H1 (cell line): ENCODE data around the gene SASH3. TPM values are rescaled to one million over a fixed set of nuclear protein-coding genes. Genes with fewer than 3 reads are reported as not detected.

Experiments
- CTCF ChIA-PET: fragments of 300-600 bp; sonication (Branson Sonifier 250); formaldehyde crosslinking; loops from one replicate; lab custom pipeline; 2021; ENCODE audit not compliant: partially characterized antibody; lab: Charles Lee
- POLR2A ChIA-PET: fragments of 300-600 bp; sonication (Branson Sonifier 250); formaldehyde crosslinking; loops from one replicate; lab custom pipeline; 2021; ENCODE audit warnings: inconsistent platforms; ENCODE audit not compliant: partially characterized antibody; lab: Charles Lee
- DNase-seq, 2 experiments: peaks; one replicate each; pipeline versions ENCODE4 v3.0.0 to v3.0.0-alpha.2; 2010 to 2022; ENCODE audit warnings: low spot score in 2 of 2, low read depth in 1 of 2, mixed read lengths in 1 of 2
- FAIRE-seq: peaks from 2 replicates; lab custom pipeline; 2011; peaks lifted over from hg19 to GRCh38; lab: Jason Lieb, UNC
- H2AFZ ChIP-seq: 2 replicates; pipeline ENCODE4 v1.8.1; 2012; ENCODE audit warnings: low read length, inconsistent platforms
- H2AK5ac ChIP-seq: 2 replicates; pipeline ENCODE4 v1.6.1; 2013; ENCODE audit warnings: low read depth, low read length
- H2BK120ac ChIP-seq: replicated peaks from 2 replicates; pipeline ENCODE3; 2013; ENCODE audit warnings: low read depth, low read length, inconsistent platforms
- H2BK12ac ChIP-seq: 2 replicates; pipeline ENCODE4 v1.6.1; 2013; ENCODE audit warnings: low read depth, low read length
- H2BK15ac ChIP-seq: 2 replicates; pipeline ENCODE4 v1.6.1; 2013; ENCODE audit warnings: low read length
- H2BK20ac ChIP-seq: 2 replicates; pipeline ENCODE4 v1.6.1; 2013; ENCODE audit warnings: low read length
- H2BK5ac ChIP-seq: 2 replicates; pipeline ENCODE4 v1.6.1; 2013; ENCODE audit warnings: low read depth, low read length
- H3K14ac ChIP-seq: 2 replicates; pipeline ENCODE4 v1.6.1; 2013; ENCODE audit warnings: inconsistent platforms; ENCODE audit not compliant: insufficient read length
- H3K18ac ChIP-seq: 2 replicates; pipeline ENCODE4 v1.6.1; 2013; ENCODE audit warnings: low read length; ENCODE audit errors: extremely low read depth
- H3K23ac ChIP-seq: 2 replicates; pipeline ENCODE4 v1.6.1; 2013; ENCODE audit warnings: inconsistent platforms; ENCODE audit not compliant: insufficient read length
- H3K23me2 ChIP-seq: 2 replicates; pipeline ENCODE4 v1.6.1; 2013; ENCODE audit warnings: low read depth, low read length
- H3K27ac ChIP-seq: 2 replicates; pipeline ENCODE4 v1.6.1; 2011; ENCODE audit warnings: low read depth, low read length, inconsistent platforms
- H3K27me3 ChIP-seq, 4 experiments: replicated peaks in 1 of 4; 1 replicate in 1 of 4; 2 replicates in 3 of 4; pipeline versions ENCODE4 v1.6.1 to v1.8.1; 2011 to 2013; ENCODE audit warnings: low read length in 3 of 4, mild to moderate bottlenecking in 3 of 4, inconsistent platforms in 2 of 4, mixed read lengths in 2 of 4, moderate library complexity in 1 of 4; ENCODE audit not compliant: control insufficient read depth in 3 of 4, insufficient read depth in 3 of 4; ENCODE audit errors: extremely low read depth in 1 of 4
- H3K36me3 ChIP-seq, 4 experiments: 2 replicates each; pipeline versions ENCODE4 v1.6.1 to v1.8.1; 2011 to 2013; ENCODE audit warnings: mild to moderate bottlenecking in 4 of 4, low read length in 3 of 4, moderate library complexity in 2 of 4, control low read depth in 1 of 4, inconsistent platforms in 1 of 4; ENCODE audit not compliant: insufficient read depth in 4 of 4, control insufficient read depth in 2 of 4
- H3K4ac ChIP-seq: replicated peaks from 2 replicates; pipeline ENCODE3; 2013; ENCODE audit warnings: low read length, low read depth, mixed read lengths, inconsistent platforms; ENCODE audit not compliant: insufficient read length
- H3K4me1 ChIP-seq, 4 experiments: replicated peaks in 1 of 4; 1 replicate in 1 of 4; 2 replicates in 3 of 4; pipeline versions ENCODE4 v1.6.1 to v1.8.1; 2011 to 2013; ENCODE audit warnings: low read length in 3 of 4, inconsistent platforms in 2 of 4, mixed read lengths in 1 of 4; ENCODE audit not compliant: insufficient read depth in 4 of 4, control insufficient read depth in 3 of 4
- H3K4me2 ChIP-seq, 2 experiments: 2 replicates each; pipeline versions ENCODE4 v1.6.1 to v1.8.1; 2011 to 2013; ENCODE audit warnings: low read depth in 2 of 2, low read length in 2 of 2, control low read depth in 1 of 2, inconsistent platforms in 1 of 2, mild to moderate bottlenecking in 1 of 2; ENCODE audit not compliant: insufficient read depth in 1 of 2
- H3K4me3 ChIP-seq, 4 experiments: fragments of 200-600, 300-600 bp in 1 of 4; sonication (generic), shearing (Covaris generic), sonication (Bioruptor Twin) in 1 of 4; 2 replicates each; pipeline versions ENCODE4 v1.5.1 to v1.8.1; 2011 to 2016; ENCODE audit warnings: low read length in 4 of 4, low read depth in 3 of 4, control low read depth in 2 of 4, inconsistent platforms in 2 of 4, mild to moderate bottlenecking in 2 of 4, mixed read lengths in 1 of 4, moderate library complexity in 1 of 4; ENCODE audit not compliant: insufficient read depth in 2 of 4; ENCODE audit errors: extremely low read depth in 1 of 4
- H3K56ac ChIP-seq: replicated peaks from 2 replicates; pipeline ENCODE3; 2013; ENCODE audit warnings: low read depth, mild to moderate bottlenecking, mixed read lengths, low read length, inconsistent platforms; ENCODE audit not compliant: insufficient read length
- H3K79me1 ChIP-seq: 2 replicates; pipeline ENCODE4 v1.6.1; 2013; ENCODE audit warnings: low read depth, low read length, control low read depth
- H3K79me2 ChIP-seq, 2 experiments: 2 replicates each; pipeline versions ENCODE4 v1.6.1 to v1.8.1; 2012 to 2013; ENCODE audit warnings: low read length in 2 of 2, mild to moderate bottlenecking in 2 of 2, inconsistent platforms in 1 of 2; ENCODE audit not compliant: insufficient read depth in 2 of 2, control insufficient read depth in 1 of 2
- H3K9ac ChIP-seq, 4 experiments: replicated peaks in 1 of 4; 1 replicate in 1 of 4; 2 replicates in 3 of 4; pipeline versions ENCODE4 v1.6.1 to v1.8.1; 2011 to 2013; ENCODE audit warnings: low read depth in 3 of 4, low read length in 3 of 4, control low read depth in 2 of 4, mild to moderate bottlenecking in 2 of 4, moderate library complexity in 2 of 4, inconsistent platforms in 1 of 4; ENCODE audit errors: extremely low read depth in 1 of 4
- H3K9me3 ChIP-seq, 2 experiments: 2 replicates each; pipeline versions ENCODE4 v1.6.1 to v1.8.1; 2012 to 2013; ENCODE audit warnings: mild to moderate bottlenecking in 2 of 2, moderate library complexity in 2 of 2, control low read depth in 1 of 2, inconsistent platforms in 1 of 2, low read depth in 1 of 2, low read length in 1 of 2, mixed read lengths in 1 of 2; ENCODE audit not compliant: insufficient read depth in 2 of 2
- H4K20me1 ChIP-seq, 2 experiments: replicated peaks in 1 of 2; 2 replicates each; pipeline versions ENCODE3 to v1.8.1; 2011 to 2013; ENCODE audit warnings: inconsistent platforms in 2 of 2, low read length in 2 of 2, mild to moderate bottlenecking in 1 of 2; ENCODE audit not compliant: insufficient read depth in 2 of 2, control insufficient read depth in 1 of 2
- H4K5ac ChIP-seq: 2 replicates; pipeline ENCODE4 v1.6.1; 2013; ENCODE audit warnings: low read length, low read depth, mixed read lengths, inconsistent platforms; ENCODE audit not compliant: insufficient read length
- H4K8ac ChIP-seq: 2 replicates; pipeline ENCODE4 v1.8.0; 2013; ENCODE audit warnings: mild to moderate bottlenecking, moderate library complexity, low read length, inconsistent platforms; ENCODE audit not compliant: insufficient read depth; ENCODE audit errors: extremely low read depth
- H4K91ac ChIP-seq: replicated peaks from 2 replicates; pipeline ENCODE3; 2013; ENCODE audit warnings: low read length, mixed read lengths, inconsistent platforms; ENCODE audit not compliant: insufficient read length
- BCL11A ChIP-seq, 2 experiments: IDR thresholded peaks; one replicate each; pipeline ENCODE4 v1.6.1; 2011; ENCODE audit warnings: low read depth in 2 of 2, low read length in 2 of 2, mild to moderate bottlenecking in 2 of 2
- HDAC2 ChIP-seq, 2 experiments: fragments of 300-600 bp in 1 of 2; sonication (generic) in 1 of 2; IDR thresholded peaks; 2 replicates each; pipeline ENCODE4 v1.6.1; 2011 to 2012; ENCODE audit warnings: low read depth in 2 of 2, low read length in 2 of 2, mild to moderate bottlenecking in 2 of 2, moderate library complexity in 2 of 2, borderline replicate concordance in 1 of 2, inconsistent platforms in 1 of 2
- POLR2A ChIP-seq, 2 experiments: IDR thresholded peaks; 1 replicate in 1 of 2; 2 replicates in 1 of 2; pipeline ENCODE4 v1.6.1; 2011; ENCODE audit warnings: low read depth in 2 of 2, low read length in 2 of 2, mild to moderate bottlenecking in 2 of 2; ENCODE audit errors: control extremely low read depth in 1 of 2
- WGBS, 2 experiments: shearing (Covaris generic) in 1 of 2; methylation state at CpG; one replicate each; pipeline versions ENCODE4 v1.1.6 to v1.1.7; 2013 to 2015; ENCODE audit warnings: low lambda C conversion rate in 2 of 2, mixed read lengths in 2 of 2, inconsistent platforms in 1 of 2, low coverage in 1 of 2, missing lambda C conversion rate in 1 of 2; ENCODE audit not compliant: insufficient replicate concordance in 2 of 2, insufficient coverage in 1 of 2, insufficient read length in 1 of 2; ENCODE audit errors: extremely low coverage in 1 of 2, missing lambda C conversion rate in 1 of 2; 5-methylcytosine and 5-hydroxymethylcytosine counted together
- polyA plus RNA-seq, 7 experiments: library from polyadenylated mRNA; depleted of rRNA in 3 of 7; stranded (reverse) in 5 of 7; unstranded in 2 of 7; fragments of >200 nt in 5 of 7; fragments of 200-250 nt in 2 of 7; gene quantifications; 1 replicate in 5 of 7; 2 replicates in 1 of 7; 4 replicates in 1 of 7; pipeline versions ENCODE4 v1.2.1 to v1.2.3, GENCODE V29; 2011 to 2013; ENCODE audit warnings: missing spikeins in 2 of 7, mixed read lengths in 2 of 7
- total RNA-seq: library from RNA; stranded (reverse); fragmentation: NEBNext Ultra II Directional; extraction: Animal tissue kit (Norgen Biotek cat#: 25700); gene quantifications from 2 replicates; pipeline ENCODE4 v1.2.1, GENCODE V29; 2021

Gene SASH3
- total and polyA plus RNA-seq, 2 of the 8 experiments (the other 6 are each of a cell fraction or from before 2014, with no cell fraction given) = not detected

GRCh38 chrX:129843209-129843458 lies 63.4 kb downstream of the SASH3 start:
- DNase-seq = peak in 1 of 2 experiments; percentile 52

More at GRCh38 chrX:129843209-129843458, 63.4 kb downstream of the SASH3 start:
- no peaks in the 10 kb centered on the region; the same call in 1 of the 2 replicates for H3K79me1 ChIP-seq
- H2AK5ac ChIP-seq = no peak overlapping the region
- no peak overlapping the region for H2BK12ac ChIP-seq
- 0% methylated on average over 2 of the region's 23 CpGs; no CpG with 5 or more reads in 1 of the 2 experiments for WGBS, 2 experiments
- no peaks in the 10 kb centered on the region for H3K27me3 ChIP-seq
- no peak overlapping the region for H4K91ac ChIP-seq
- peaks cover 0 to 20% of the 10 kb centered on the region in 2 experiments; a peak in 1 of 4 replicates for H3K79me2 ChIP-seq
- H2BK20ac ChIP-seq = no peak overlapping the region
- CTCF ChIA-PET = interaction anchor here (0.6 kb wide), 1 partner anchor 233 kb away, joined by 3 read pairs; no protein-coding TSS in a partner anchor
- no peaks in the 10 kb centered on the region for H3K9me3 ChIP-seq
- TF ChIP-seq POLR2A (IDR thresholded peaks at IDR 0.05; ENCODE audit: control extremely low read depth in 1 of 2, low read depth in 2 of 2, low read length in 2 of 2) = peak in 1 of 2 experiments; percentile 31; a peak in 2 of 3 replicates
- TF ChIP-seq HDAC2 (IDR thresholded peaks at IDR 0.05; ENCODE audit: borderline replicate concordance in 1 of 2, low read depth in 2 of 2, low read length in 2 of 2) = 0 out of 4 replicates have a peak, but pooled peaks of 1 of the 2 experiments have one; percentile 48
- no peak for TF ChIP-seq BCL11A (IDR thresholded peaks at IDR 0.05; ENCODE audit: low read depth in 2 of 2, low read length in 2 of 2)
- H3K4ac ChIP-seq = no peak overlapping the region
- no peak overlapping the region; the same call in 1 of the 2 replicates for H3K27ac ChIP-seq
- H3K36me3 ChIP-seq = peaks cover 0 to 5% (median 0%) of the 10 kb centered on the region in 4 experiments; a peak in 1 of 8 replicates
- no peak for FAIRE-seq
- peaks cover 0 to 3% of the 10 kb centered on the region in 2 experiments for H4K20me1 ChIP-seq
- H3K4me3 ChIP-seq = peak overlapping the region; percentile 64 to 85 (median 76)
- no peak overlapping the region for H3K14ac ChIP-seq
- H3K23me2 ChIP-seq = no peaks in the 10 kb centered on the region; the same call in 1 of the 2 replicates
- peak overlapping the region; percentile 69 to 82 for H3K4me2 ChIP-seq
- H4K5ac ChIP-seq = no peak overlapping the region
- H3K4me1 ChIP-seq = no peaks in the 10 kb centered on the region
- no peak overlapping the region for H3K18ac ChIP-seq
- POLR2A ChIA-PET = interaction anchor here (1.0 kb wide), 1 partner anchor 88 kb away, joined by 3 read pairs; no protein-coding TSS in a partner anchor
- H4K8ac ChIP-seq = no peak overlapping the region; the same call in 1 of the 2 replicates
- H3K56ac ChIP-seq = no peak overlapping the region
- H2AFZ ChIP-seq = peak overlapping the region; percentile 70; the same call in 1 of the 2 replicates
- H3K9ac ChIP-seq = peak overlapping the region in 3 of 4 experiments; percentile 13 to 57 (median 47); a peak in 5 of 7 replicates
- no peak overlapping the region for H3K23ac ChIP-seq
- H2BK5ac ChIP-seq = no peak overlapping the region
- no peak overlapping the region for H2BK120ac ChIP-seq
- no peak overlapping the region for H2BK15ac ChIP-seq
